Measurements from ENCODE around the gene AGXT2. TPM values are rescaled to one million over a fixed set of nuclear protein-coding genes. Genes with fewer than 3 reads are reported as not detected.

AGXT2 gene
- total and polyA plus RNA-seq, 10 of the 15 experiments (the other 5 are each of a cell fraction or from before 2014, with no cell fraction given), result not detected

DNA sequence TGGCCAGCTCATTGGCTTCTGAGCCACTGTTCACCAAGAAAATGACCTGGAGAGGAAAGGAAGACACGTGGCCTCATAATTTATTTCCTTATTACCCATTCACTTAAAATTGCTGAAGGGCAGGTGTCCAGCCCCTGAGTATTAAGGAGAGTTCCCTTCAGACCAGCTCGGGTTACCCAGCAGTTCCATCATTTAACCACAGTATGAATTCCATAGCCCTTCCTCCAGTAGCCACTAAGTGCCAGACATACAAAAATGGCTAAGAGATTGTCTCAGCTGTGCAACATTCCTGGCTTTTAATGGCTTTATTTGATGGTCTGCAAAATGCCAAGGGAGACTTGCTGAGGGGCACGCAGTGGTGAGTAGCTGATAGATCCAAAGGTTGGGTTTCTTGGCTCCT, 12.5 kb downstream of the AGXT2 start:
- FAIRE-seq, result no peak
- H3K4me3 ChIP-seq, result no peak overlapping the region
- DNase-seq (ENCODE audit: low read depth, low spot score), result no peak
- no peak overlapping the region for H2AFZ ChIP-seq (ENCODE audit: control insufficient read depth, low read depth, low read length)
- RAD21 ChIA-PET (ENCODE audit: unreplicated experiment), result no interaction called here
- in situ Hi-C loops (cut with MboI) (no loop called here), intact Hi-C loops (cut with micrococcal nuclease; ENCODE audit: unreplicated experiment) (no loop called here)
- no peak overlapping the region for H3K9ac ChIP-seq (ENCODE audit: control insufficient read depth, insufficient read depth, low read length)
- H3K9me3 ChIP-seq (replicated peaks; ENCODE audit: control insufficient read depth, insufficient read depth, low read length), result no peaks in the 10 kb centered on the region
- H3K4me1 ChIP-seq (ENCODE audit: control insufficient read depth, insufficient read depth, low read length), result no peaks in the 10 kb centered on the region
- SMC1A ChIA-PET (ENCODE audit: uncharacterized antibody, unreplicated experiment), result interaction anchor here (0.7 kb wide), 1 partner anchor 8 kb away, joined by 3 read pairs; no protein-coding TSS in a partner anchor
- no peak overlapping the region for H3K4me2 ChIP-seq (ENCODE audit: control insufficient read depth, insufficient read depth)
- no peaks in the 10 kb centered on the region for H3K36me3 ChIP-seq (ENCODE audit: control insufficient read depth in 2 of 2, insufficient read depth in 2 of 2, low read length in 1 of 2)
- H3K79me2 ChIP-seq (ENCODE audit: control insufficient read depth, insufficient read depth, low read length), result no peaks in the 10 kb centered on the region
- BruUV-seq (replicated peaks), result no TSS peak
- CTCF ChIA-PET, result interaction anchor here (1.4 to 1.5 kb wide), 2 partner anchors 8 to 11 kb away, joined by 3 read pairs; no protein-coding TSS in a partner anchor
- no peak overlapping the region for H3K27ac ChIP-seq (ENCODE audit: control insufficient read depth, insufficient read depth)
- TF ChIP-seq, protein P1, sequence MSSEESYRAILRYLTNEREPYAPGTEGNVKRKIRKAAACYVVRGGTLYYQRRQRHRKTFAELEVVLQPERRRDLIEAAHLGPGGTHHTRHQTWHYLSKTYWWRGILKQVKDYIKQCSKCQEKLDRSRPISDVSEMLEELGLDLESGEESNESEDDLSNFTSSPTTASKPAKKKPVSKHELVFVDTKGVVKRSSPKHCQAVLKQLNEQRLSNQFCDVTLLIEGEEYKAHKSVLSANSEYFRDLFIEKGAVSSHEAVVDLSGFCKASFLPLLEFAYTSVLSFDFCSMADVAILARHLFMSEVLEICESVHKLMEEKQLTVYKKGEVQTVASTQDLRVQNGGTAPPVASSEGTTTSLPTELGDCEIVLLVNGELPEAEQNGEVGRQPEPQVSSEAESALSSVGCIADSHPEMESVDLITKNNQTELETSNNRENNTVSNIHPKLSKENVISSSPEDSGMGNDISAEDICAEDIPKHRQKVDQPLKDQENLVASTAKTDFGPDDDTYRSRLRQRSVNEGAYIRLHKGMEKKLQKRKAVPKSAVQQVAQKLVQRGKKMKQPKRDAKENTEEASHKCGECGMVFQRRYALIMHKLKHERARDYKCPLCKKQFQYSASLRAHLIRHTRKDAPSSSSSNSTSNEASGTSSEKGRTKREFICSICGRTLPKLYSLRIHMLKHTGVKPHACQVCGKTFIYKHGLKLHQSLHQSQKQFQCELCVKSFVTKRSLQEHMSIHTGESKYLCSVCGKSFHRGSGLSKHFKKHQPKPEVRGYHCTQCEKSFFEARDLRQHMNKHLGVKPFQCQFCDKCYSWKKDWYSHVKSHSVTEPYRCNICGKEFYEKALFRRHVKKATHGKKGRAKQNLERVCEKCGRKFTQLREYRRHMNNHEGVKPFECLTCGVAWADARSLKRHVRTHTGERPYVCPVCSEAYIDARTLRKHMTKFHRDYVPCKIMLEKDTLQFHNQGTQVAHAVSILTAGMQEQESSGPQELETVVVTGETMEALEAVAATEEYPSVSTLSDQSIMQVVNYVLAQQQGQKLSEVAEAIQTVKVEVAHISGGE (CRISPR knock-in tag; IDR thresholded peaks at IDR 0.05), result no peak
- no peak for TF ChIP-seq NFYB (IDR thresholded peaks at IDR 0.05; ENCODE audit: insufficient read depth, low read depth, low read length)
- TF ChIP-seq MEF2B (IDR thresholded peaks at IDR 0.05; ENCODE audit: partially characterized antibody, poor library complexity, severe bottlenecking), result no peak
- no peak for TF ChIP-seq RAD21 (IDR thresholded peaks at IDR 0.05; ENCODE audit: insufficient read depth, low read depth, low read length)
- TF ChIP-seq, protein P2, sequence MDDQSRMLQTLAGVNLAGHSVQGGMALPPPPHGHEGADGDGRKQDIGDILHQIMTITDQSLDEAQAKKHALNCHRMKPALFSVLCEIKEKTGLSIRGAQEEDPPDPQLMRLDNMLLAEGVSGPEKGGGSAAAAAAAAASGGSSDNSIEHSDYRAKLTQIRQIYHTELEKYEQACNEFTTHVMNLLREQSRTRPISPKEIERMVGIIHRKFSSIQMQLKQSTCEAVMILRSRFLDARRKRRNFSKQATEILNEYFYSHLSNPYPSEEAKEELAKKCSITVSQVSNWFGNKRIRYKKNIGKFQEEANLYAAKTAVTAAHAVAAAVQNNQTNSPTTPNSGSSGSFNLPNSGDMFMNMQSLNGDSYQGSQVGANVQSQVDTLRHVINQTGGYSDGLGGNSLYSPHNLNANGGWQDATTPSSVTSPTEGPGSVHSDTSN (IDR thresholded peaks at IDR 0.05; ENCODE audit: insufficient replicate concordance, low read depth, low read length), result no peak
- POLR2A ChIA-PET, result no interaction called here
- ATAC-seq, result no peak
- 3% methylated on average over 3 of the region's 3 CpGs for WGBS (ENCODE audit: insufficient coverage, insufficient replicate concordance, low lambda C conversion rate, missing lambda C conversion rate)
- H3K27me3 ChIP-seq (replicated peaks in 1 of 2; ENCODE audit: control insufficient read depth in 2 of 2, insufficient read depth in 2 of 2, low read length in 1 of 2), result no peaks in the 10 kb centered on the region; a peak in 1 of 4 replicates
- H4K20me1 ChIP-seq (ENCODE audit: control insufficient read depth, insufficient read depth), result no peaks in the 10 kb centered on the region

Measured in GM12878 (cell line).